Fibroblast of lung (primary cell): ENCODE data around the gene ZNF394.

Experiments
- EZH2 ChIP-seq: IDR thresholded peaks from 2 replicates; pipeline ENCODE4 v1.5.1; 2012; ENCODE audit warnings: low read length, control low read depth, mild to moderate bottlenecking; ENCODE audit errors: missing control alignments
- TF ChIP-seq, protein P1 (sequence below), 2 donors: IDR thresholded peaks in 1 of 2; conservative IDR thresholded peaks in 1 of 2; 1 replicate in 1 of 2; 2 replicates in 1 of 2; pipeline ENCODE4 v1.5.1; 2011 to 2012; ENCODE audit warnings: low read length in 2 of 2, control low read depth in 1 of 2, inconsistent platforms in 1 of 2, low read depth in 1 of 2, mild to moderate bottlenecking in 1 of 2

DNA sequence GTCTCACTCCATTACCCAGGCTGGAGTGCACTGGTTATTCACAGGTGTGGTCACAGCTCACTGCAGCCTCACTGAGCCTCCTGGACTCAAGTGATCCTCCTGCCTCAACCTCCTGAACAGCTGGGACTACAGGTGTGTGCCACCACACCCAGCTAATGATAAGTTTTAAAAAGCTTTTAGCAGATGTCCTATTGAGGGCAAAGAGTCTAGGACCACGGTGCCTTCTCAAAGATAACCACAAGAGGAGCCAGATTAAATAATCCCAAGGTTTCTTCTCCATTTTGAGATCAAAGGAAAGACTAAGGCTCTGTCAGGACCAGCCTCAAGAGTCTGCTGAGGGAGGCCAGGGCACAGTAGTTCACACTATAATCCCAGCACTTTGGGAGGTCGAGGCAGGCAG lies 38.9 kb downstream of the ZNF394 start:
- TF ChIP-seq, protein P1, sequence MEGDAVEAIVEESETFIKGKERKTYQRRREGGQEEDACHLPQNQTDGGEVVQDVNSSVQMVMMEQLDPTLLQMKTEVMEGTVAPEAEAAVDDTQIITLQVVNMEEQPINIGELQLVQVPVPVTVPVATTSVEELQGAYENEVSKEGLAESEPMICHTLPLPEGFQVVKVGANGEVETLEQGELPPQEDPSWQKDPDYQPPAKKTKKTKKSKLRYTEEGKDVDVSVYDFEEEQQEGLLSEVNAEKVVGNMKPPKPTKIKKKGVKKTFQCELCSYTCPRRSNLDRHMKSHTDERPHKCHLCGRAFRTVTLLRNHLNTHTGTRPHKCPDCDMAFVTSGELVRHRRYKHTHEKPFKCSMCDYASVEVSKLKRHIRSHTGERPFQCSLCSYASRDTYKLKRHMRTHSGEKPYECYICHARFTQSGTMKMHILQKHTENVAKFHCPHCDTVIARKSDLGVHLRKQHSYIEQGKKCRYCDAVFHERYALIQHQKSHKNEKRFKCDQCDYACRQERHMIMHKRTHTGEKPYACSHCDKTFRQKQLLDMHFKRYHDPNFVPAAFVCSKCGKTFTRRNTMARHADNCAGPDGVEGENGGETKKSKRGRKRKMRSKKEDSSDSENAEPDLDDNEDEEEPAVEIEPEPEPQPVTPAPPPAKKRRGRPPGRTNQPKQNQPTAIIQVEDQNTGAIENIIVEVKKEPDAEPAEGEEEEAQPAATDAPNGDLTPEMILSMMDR (conservative IDR thresholded peaks at IDR 0.05 in 1 of 2, IDR thresholded peaks at IDR 0.05 in 1 of 2; ENCODE audit: low read depth in 1 of 2, low read length in 2 of 2): no peak
- TF ChIP-seq EZH2: no peak
